Stimulated activated CD8-positive, alpha-beta memory T cell treated with anti-CD3 and anti-CD28 coated beads, Interleukin-4, amount 100 ng/mL, for 1 hour (primary cell): Measurements from ENCODE around the gene RADIL.
"Not testable (repeated sequence)": the region's sequence is repeated elsewhere in the genome, so short reads cannot be mapped to it uniquely, and the experiment has no call there.

Experiments used
- DNase-seq, 2 donors: peaks; one replicate each; pipeline ENCODE4 v3.0.0-alpha.2; 2020; ENCODE audit warnings: low read depth in 2 of 2, low spot score in 1 of 2

Gene RADIL

GRCh38 chr7:4809666-4810065 is 73.8 kb downstream of the RADIL start:
- DNase-seq, result no peak

GRCh38 chr7:4809091-4809591 is 74.4 kb downstream of the RADIL start:
- DNase-seq, result no peak

- DNase-seq, result no peak
These were observed 75.0 kb downstream of the RADIL start for GRCh38 chr7:4808565-4808964.

GRCh38 chr7:4808026-4808425 is 75.5 kb downstream of the RADIL start:
- no peak for DNase-seq

GRCh38 chr7:4807598-4808016 is 75.9 kb downstream of the RADIL start:
- no peak for DNase-seq

- DNase-seq, result no peak
These were observed 76.4 kb downstream of the RADIL start for GRCh38 chr7:4806983-4807597.

DNA sequence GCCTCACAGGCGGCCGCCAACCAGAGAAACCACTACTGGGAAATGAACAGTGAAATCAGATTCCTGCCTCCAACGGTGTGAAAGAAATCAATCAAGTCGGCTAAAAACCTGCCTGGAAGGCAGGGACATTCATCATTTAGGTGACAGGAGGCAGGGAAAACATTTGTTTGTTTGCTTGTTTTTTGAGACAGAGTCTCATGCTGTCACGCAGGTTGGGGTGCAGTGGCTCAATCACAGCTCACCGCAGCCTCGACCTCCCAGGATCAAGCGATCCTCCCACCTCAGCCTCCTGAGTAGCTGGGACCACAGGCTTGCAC is 77.6 kb downstream of the RADIL start:
- DNase-seq, result no peak

DNA sequence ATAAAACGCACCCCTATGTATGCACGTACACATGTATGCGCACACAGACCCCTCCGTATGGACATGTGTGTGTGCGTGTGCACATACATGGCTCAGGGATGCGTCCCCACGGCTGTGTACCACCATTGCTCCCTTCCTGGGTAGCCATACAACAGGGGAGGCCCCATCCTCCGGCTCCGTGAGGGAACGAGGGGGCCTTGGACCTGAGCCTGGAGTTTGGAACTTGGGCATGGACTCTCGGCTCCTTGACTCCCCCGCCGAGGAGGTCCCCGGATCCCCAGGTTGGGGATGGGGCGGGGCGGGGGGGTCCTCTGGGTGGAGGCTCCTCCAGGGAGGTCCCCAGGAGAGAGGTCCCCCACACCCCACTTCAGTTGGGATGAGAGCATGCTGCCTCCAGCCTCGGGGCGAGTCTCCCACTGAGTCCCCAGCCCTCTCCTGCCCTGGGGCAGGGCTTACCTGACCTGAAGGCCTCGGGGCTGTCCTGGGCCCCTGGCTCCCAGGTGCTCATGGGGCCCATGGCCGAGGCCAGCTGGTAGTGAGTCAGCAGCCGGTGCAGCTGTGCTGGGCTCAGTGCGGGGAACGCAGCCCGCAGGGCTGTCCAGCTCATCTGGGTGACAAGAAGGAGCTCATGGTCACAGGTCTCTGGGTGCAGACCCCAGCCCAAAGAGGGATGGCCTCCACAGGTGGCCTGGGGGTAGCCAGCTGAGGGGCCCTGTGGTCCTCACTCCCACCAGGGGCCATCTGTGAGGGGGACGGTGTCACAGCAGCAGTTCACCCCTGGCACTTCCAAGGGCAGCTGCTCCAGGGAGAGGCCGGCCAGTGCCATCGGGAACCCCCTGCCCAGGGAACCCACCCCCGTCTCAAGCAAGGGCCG is 78.2 kb downstream of the RADIL start:
- DNase-seq, result no peak

DNA sequence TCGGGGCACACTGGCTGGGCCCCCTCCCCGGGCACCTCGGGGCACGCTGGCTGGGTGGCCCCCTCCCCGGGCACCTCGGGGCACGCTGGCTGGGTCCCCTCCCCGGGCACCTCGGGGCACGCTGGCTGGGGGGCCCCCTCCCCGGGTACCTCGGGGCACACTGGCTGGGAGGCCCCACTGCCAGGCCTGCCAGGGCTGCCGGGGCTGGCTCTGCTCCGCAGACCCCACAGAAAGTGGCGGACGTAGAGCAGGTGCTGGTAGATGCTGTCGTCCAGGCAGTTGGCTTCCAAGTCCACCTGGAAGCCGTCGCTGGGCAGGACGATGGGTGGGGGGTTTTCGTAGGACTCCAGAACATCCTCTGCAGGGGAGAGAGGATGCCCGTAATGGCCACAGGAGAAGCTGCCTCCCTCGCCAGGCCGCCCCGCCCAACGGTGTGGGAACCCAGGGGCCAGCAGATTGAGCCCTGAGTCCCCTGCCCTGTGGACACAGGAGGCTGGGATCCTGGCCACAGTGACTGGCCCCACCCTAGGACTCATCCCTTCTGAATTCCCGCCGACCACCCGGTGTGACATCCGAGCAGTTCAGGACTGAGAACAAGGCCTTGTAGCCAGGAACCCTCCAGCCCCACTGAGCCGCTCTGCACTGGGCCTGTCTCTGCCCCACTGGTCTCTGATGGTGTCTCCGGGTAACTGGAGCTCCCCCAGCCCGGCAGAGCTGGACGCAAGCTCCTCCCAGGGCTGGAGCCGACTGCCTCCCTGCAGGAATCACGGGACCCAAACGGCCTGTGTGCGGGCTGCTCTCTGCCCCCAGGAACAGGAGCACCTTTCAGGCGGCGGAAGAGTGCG is 79.9 kb downstream of the RADIL start:
- DNase-seq, result no peak

DNA sequence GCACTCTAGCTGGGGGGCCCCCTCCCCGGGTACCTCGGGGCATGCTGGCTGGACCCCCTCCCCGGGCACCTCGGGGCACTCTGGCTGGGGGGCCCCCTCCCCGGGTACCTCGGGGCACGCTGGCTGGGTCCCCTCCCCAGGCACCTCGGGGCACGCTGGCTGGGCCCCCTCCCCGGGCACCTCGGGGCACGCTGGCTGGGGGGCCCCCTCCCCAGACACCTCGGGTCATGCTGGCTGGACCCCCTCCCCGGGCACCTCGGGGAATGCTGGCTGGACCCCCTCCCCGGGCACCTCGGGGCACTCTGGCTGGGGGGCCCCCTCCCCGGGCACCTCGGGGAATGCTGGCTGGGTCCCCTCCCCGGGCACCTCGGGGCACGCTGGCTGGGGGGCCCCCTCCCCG is 80.9 kb downstream of the RADIL start:
- DNase-seq, result not testable (repeated sequence)

DNA sequence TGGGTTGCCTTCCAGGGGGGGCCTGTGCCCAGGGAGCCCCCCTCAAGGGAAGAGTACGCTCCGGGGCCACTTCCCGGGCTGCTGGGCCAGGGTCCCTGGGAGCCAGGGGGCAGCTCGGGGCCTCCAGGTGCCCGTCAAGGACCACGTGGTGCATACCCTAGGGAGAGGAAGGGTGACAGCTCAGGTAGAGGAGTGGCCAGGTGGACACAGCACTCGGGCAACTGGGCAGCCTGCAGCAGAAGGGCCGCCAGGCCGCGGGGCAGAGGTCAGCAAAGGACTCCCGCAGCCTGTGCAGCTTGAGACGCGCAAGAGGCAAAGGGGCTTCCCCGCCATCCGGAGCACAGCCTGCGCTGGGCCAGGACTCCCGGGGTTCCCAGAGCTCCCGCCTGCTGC is 81.7 kb downstream of the RADIL start:
- DNase-seq, result no peak

- DNase-seq, result no peak
These were observed 82.3 kb downstream of the RADIL start for GRCh38 chr7:4800926-4801838.

- no peak for DNase-seq
These were observed 83.0 kb downstream of the RADIL start for GRCh38 chr7:4800487-4800886.

DNA sequence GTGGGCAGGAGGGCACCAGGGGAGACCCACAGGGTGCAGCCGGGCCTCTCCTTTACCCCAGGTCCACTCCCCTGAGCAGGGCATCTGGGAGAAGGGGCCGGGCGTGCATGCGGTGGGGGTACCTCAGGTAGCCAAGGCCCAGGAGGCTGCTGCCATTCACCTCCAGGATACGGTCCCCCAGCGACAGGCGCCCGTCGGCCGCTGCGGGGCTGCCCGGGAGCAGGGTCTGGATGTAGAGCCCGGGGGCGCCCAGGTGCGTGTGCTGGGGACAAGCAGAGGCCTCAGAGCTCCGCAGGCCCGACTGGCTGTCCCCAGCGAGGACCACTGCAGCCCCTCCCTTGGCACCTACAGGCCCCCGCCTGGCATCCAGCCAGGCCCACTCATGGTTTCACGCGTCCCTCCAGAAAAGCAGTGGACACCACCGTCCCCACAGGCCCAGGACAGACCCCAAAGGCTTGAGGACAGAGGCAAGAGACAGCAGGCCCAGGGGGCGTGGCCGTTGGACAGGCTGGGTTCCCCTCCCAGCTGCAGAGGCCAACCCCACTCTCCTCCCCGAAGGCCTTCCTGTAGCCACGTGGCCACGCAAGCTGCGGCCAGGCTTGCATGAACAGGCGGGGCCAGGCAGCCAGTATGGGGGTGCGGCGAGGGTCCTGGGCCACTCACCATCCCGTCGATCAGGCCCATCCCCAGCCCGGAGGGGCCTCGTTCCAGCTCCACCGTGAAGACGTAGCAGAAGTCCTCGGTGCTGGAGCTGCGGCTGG is 83.8 kb downstream of the RADIL start:
- no peak for DNase-seq

DNA sequence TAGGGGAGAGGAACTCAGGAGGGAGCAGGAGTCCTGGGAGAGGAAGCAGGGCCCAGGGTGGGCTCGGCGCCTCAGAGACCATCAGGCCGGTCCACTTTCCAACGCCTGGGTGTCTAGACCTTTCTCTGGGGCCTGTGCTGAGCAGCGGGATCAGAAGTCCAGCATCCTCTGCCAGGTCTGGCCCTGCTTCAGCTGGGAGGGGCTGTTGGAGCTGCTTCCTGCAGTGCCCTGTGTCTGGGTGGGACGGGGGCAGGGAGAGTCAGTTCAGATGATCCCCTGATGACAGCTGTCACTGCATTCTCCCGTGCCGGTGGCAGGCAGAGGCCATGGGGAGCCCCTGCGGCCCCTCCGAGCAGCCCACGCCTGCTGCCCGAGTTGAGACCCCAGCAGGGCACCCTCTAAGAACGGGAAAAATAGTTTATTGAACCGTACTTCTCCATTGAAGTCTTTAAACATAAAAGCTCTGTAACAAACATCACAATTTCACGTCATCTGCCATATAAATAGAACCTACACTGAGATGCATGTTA is 84.7 kb downstream of the RADIL start:
- DNase-seq, result no peak

- DNase-seq, result peak in 1 of 2 donors; percentile 16
These were observed 85.4 kb downstream of the RADIL start for GRCh38 chr7:4797858-4798705.

- no peak for DNase-seq
These were observed 87.1 kb downstream of the RADIL start for GRCh38 chr7:4796453-4796852.

- no peak for DNase-seq
These were observed 88.7 kb downstream of the RADIL start for GRCh38 chr7:4794591-4795350.
